Endothelial cell of umbilical vein (primary cell): ENCODE data around the gene FNBP1L. TPM values are rescaled to one million over a fixed set of nuclear protein-coding genes. Genes with fewer than 3 reads are reported as not detected.

ENCODE experiments used
- BruUV-seq: library from RNA; stranded (reverse); fragments of 400-500 nt; replicated peaks from 2 replicates; lab custom pipeline; 2021; lab: Mats Ljungman, UMichigan
- CTCF ChIA-PET: fragments of 300-600, 350-600 bp; sonication (Branson Sonifier 250); formaldehyde crosslinking; loops from one replicate; lab custom pipeline; 2021; ENCODE audit warnings: antibody characterized with exemption, inconsistent platforms; lab: Charles Lee
- POLR2A ChIA-PET: fragments of 300-600, 350-600 bp; sonication (Branson Sonifier 250); formaldehyde crosslinking; loops from one replicate; lab custom pipeline; 2021; ENCODE audit warnings: antibody characterized with exemption, inconsistent platforms; lab: Charles Lee
- DNase-seq: peaks from one replicate; pipeline ENCODE4 v3.0.0-alpha.2; 2011; ENCODE audit warnings: low read depth, low spot score
- FAIRE-seq: peaks from 2 replicates; lab custom pipeline; 2011; peaks lifted over from hg19 to GRCh38; lab: Jason Lieb, UNC
- H2AFZ ChIP-seq: 2 replicates; pipeline ENCODE4 v1.6.0; 2012; ENCODE audit warnings: low read depth, low read length, control low read depth, inconsistent platforms
- H3K27ac ChIP-seq: 2 replicates; pipeline ENCODE4 v1.5.1; 2011; ENCODE audit warnings: low read depth, mild to moderate bottlenecking, control low read depth, low read length, moderate library complexity; ENCODE audit not compliant: insufficient read depth
- H3K27me3 ChIP-seq, 2 experiments: 2 replicates each; pipeline versions ENCODE4 v1.6.0 to v1.6.1; 2011; ENCODE audit warnings: low read length in 2 of 2, mixed read lengths in 1 of 2; ENCODE audit not compliant: control insufficient read depth in 2 of 2, insufficient read depth in 2 of 2
- H3K36me3 ChIP-seq, 2 experiments: 2 replicates in 1 of 2; 3 replicates in 1 of 2; pipeline ENCODE4 v1.5.1; 2011; ENCODE audit warnings: low read length in 2 of 2, mild to moderate bottlenecking in 1 of 2, moderate library complexity in 1 of 2; ENCODE audit not compliant: control insufficient read depth in 2 of 2, insufficient read depth in 2 of 2; ENCODE audit errors: extremely low read depth in 1 of 2
- H3K4me1 ChIP-seq: 3 replicates; pipeline ENCODE4 v1.5.1; 2011; ENCODE audit warnings: mild to moderate bottlenecking, low read length; ENCODE audit not compliant: control insufficient read depth, insufficient read depth; ENCODE audit errors: extremely low read depth
- H3K4me2 ChIP-seq: 2 replicates; pipeline ENCODE4 v1.6.1; 2011; ENCODE audit warnings: low read length, control low read depth, mixed read lengths; ENCODE audit not compliant: insufficient read depth
- H3K4me3 ChIP-seq, 3 experiments: fragments of 200-600 bp in 1 of 3; sonication (generic), shearing (Covaris generic) in 1 of 3; replicated peaks in 1 of 3; 2 replicates each; pipeline ENCODE4 v1.5.1; 2011 to 2016; ENCODE audit warnings: control low read depth in 3 of 3, low read length in 3 of 3, mild to moderate bottlenecking in 2 of 3, inconsistent platforms in 1 of 3, low read depth in 1 of 3, moderate library complexity in 1 of 3; ENCODE audit not compliant: insufficient read depth in 1 of 3
- H3K79me2 ChIP-seq: 2 replicates; pipeline ENCODE4 v1.6.0; 2012; ENCODE audit warnings: low read length, inconsistent platforms; ENCODE audit not compliant: control insufficient read depth, insufficient read depth
- H3K9ac ChIP-seq: replicated peaks from 2 replicates; pipeline ENCODE3; 2011; ENCODE audit warnings: low read length, control low read depth; ENCODE audit not compliant: insufficient read depth; ENCODE audit errors: extremely low read depth
- H3K9me1 ChIP-seq: replicated peaks from 3 replicates; pipeline ENCODE4 v1.6.0; 2011; ENCODE audit warnings: mild to moderate bottlenecking, low read length; ENCODE audit not compliant: control insufficient read depth, insufficient read depth; ENCODE audit errors: extremely low read depth
- H3K9me3 ChIP-seq: replicated peaks from 2 replicates; pipeline ENCODE4 v1.5.1; 2012; ENCODE audit warnings: low read length, inconsistent platforms; ENCODE audit not compliant: control insufficient read depth, insufficient read depth
- H4K20me1 ChIP-seq: replicated peaks from 2 replicates; pipeline ENCODE3; 2011; ENCODE audit warnings: mild to moderate bottlenecking, low read length; ENCODE audit not compliant: control insufficient read depth, insufficient read depth; ENCODE audit errors: extremely low read depth
- CTCF ChIP-seq, 2 donors: IDR thresholded peaks; 1 replicate in 1 of 2; 2 replicates in 1 of 2; pipeline ENCODE4 v1.5.1; 2011; ENCODE audit warnings: low read length in 2 of 2, mild to moderate bottlenecking in 2 of 2, moderate library complexity in 2 of 2, control low read depth in 1 of 2, inconsistent platforms in 1 of 2, low read depth in 1 of 2; ENCODE audit not compliant: insufficient read depth in 1 of 2; ENCODE audit errors: extremely low read depth in 1 of 2
- EZH2 ChIP-seq: IDR thresholded peaks from 2 replicates; pipeline ENCODE4 v1.6.1; 2012; ENCODE audit warnings: borderline replicate concordance, low read depth, mild to moderate bottlenecking, moderate library complexity, low read length, inconsistent platforms; ENCODE audit not compliant: severe bottlenecking
- GATA2 ChIP-seq: IDR thresholded peaks from 2 replicates; pipeline ENCODE4 v1.7.0; 2011; ENCODE audit warnings: low read depth, mild to moderate bottlenecking, moderate library complexity, mixed read lengths, low read length; ENCODE audit not compliant: insufficient read length, insufficient read depth
- JUN ChIP-seq: IDR thresholded peaks from 2 replicates; pipeline ENCODE4 v1.6.1; 2011; ENCODE audit warnings: borderline replicate concordance, low read depth; ENCODE audit not compliant: insufficient read length, insufficient read depth
- MAX ChIP-seq: IDR thresholded peaks from 2 replicates; pipeline ENCODE4 v1.6.1; 2011; ENCODE audit not compliant: insufficient read depth, insufficient read length
- MYC ChIP-seq: IDR thresholded peaks from one replicate; pipeline ENCODE4 v1.6.1; 2011; ENCODE audit warnings: mild to moderate bottlenecking, low read depth, low read length
- dilution Hi-C: fragments of 300-500 bp; cut with MboI; formaldehyde crosslinking; loops from one replicate; pipeline ENCODE4 v1.15.0; 2019; ENCODE audit warnings: low sequenced_read_pairs; ENCODE audit not compliant: extremely low pct_ligation_motif_present
- intact Hi-C: fragments of 100-400 bp; cut with micrococcal nuclease; formaldehyde crosslinking; loops from one replicate; pipeline ENCODE4 v1.10.0; 2022
- polyA plus RNA-seq, 4 experiments: library from polyadenylated mRNA; depleted of rRNA in 3 of 4; stranded (reverse) in 3 of 4; unstranded in 1 of 4; fragments of >200 nt; gene quantifications; 2 replicates each; pipeline versions ENCODE4 v1.2.1 to v1.2.3, GENCODE V29; 2011 to 2012; ENCODE audit warnings: missing spikeins in 1 of 4
- total RNA-seq: library from RNA; stranded (reverse); gene quantifications from 2 replicates; pipeline ENCODE4 v1.2.3, GENCODE V29; 2021

Gene FNBP1L
- total and polyA plus RNA-seq, 2 donors (not counting 3 experiments of a cell fraction or from before 2014, with no cell fraction given) = 28.1 to 56.4 TPM

DNA sequence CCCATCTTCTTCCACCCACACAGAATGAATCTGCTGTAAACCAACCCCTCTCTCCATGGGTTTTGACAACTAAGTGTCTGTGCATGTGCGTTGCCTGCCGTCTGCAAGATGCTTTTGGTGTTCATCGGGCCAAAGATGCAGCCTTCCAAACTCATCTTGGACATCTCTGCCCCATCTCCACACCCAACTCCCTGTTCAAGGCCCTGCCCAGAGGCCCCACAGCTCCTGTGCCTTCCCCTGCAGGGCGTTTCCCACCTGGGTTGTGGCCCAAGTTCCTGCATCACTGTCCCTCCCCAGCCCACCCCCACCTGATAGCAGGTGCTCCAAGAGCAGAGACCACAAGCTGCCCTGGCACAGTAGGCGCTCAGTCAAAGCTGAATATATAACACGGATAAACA lies 130.5 kb downstream of the FNBP1L start:
- peaks cover 28 to 31% of the 10 kb centered on the region in 2 experiments for H3K36me3 ChIP-seq
- H3K27me3 ChIP-seq = no peaks in the 10 kb centered on the region
- CTCF ChIA-PET = interaction anchor here (0.8 to 0.9 kb wide), 2 partner anchors 266 to 274 kb away, joined by 3 to 4 read pairs; no protein-coding TSS in a partner anchor
- H2AFZ ChIP-seq = no peak overlapping the region
- peaks cover 29% of the 10 kb centered on the region for H3K79me2 ChIP-seq
- no peak overlapping the region for H3K27ac ChIP-seq
- no peak overlapping the region for H3K4me3 ChIP-seq
- DNase-seq (no peak), FAIRE-seq (no peak)
- no peaks in the 10 kb centered on the region for H3K9me3 ChIP-seq
- peaks cover 2% of the 10 kb centered on the region for H3K4me1 ChIP-seq
- no peak for TF ChIP-seq MAX
- no peak for TF ChIP-seq GATA2
- no peak for TF ChIP-seq JUN
- TF ChIP-seq MYC = no peak
- TF ChIP-seq EZH2 = no peak
- intact Hi-C loops (no loop called here), dilution Hi-C loops (no loop called here)
- BruUV-seq = no TSS peak
- no peaks in the 10 kb centered on the region for H4K20me1 ChIP-seq
- no peak overlapping the region for H3K4me2 ChIP-seq
- no peak overlapping the region for H3K9ac ChIP-seq
- POLR2A ChIA-PET = no interaction called here
- no peaks in the 10 kb centered on the region for H3K9me1 ChIP-seq

GRCh38 chr1:93578911-93579825 lies 131.2 kb downstream of the FNBP1L start:
- H3K79me2 ChIP-seq = peaks cover 30% of the 10 kb centered on the region
- peaks cover 31% of the 10 kb centered on the region in 2 experiments for H3K36me3 ChIP-seq
- no peaks in the 10 kb centered on the region for H4K20me1 ChIP-seq
- H3K9ac ChIP-seq = no peak overlapping the region
- H3K9me3 ChIP-seq = no peaks in the 10 kb centered on the region
- BruUV-seq = no TSS peak
- no peak overlapping the region for H3K4me3 ChIP-seq
- H3K4me2 ChIP-seq = no peak overlapping the region
- intact Hi-C loops (no loop called here), dilution Hi-C loops (no loop called here)
- H3K27ac ChIP-seq = no peak overlapping the region
- ChIA-PET CTCF (interaction anchor here (0.9 to 1.6 kb wide), 4 partner anchors 10 to 275 kb away, joined by 3 to 9 read pairs (median 4); no protein-coding TSS in a partner anchor), POLR2A (no interaction called here)
- H2AFZ ChIP-seq = no peak overlapping the region
- TF ChIP-seq MYC (no peak), JUN (no peak), EZH2 (no peak), CTCF (IDR thresholded peaks at IDR 0.05; ENCODE audit: extremely low read depth in 1 of 2, insufficient read depth in 1 of 2, low read depth in 1 of 2, low read length in 2 of 2) (no peak), GATA2 (no peak), MAX (no peak)
- no peaks in the 10 kb centered on the region for H3K27me3 ChIP-seq
- H3K4me1 ChIP-seq = peaks cover 2% of the 10 kb centered on the region
- DNase-seq (no peak), FAIRE-seq (no peak)
- no peaks in the 10 kb centered on the region for H3K9me1 ChIP-seq
